H1 (cell line): Measurements from ENCODE around the gene LRRIQ4. TPM values are rescaled to one million over a fixed set of nuclear protein-coding genes. Genes with fewer than 3 reads are reported as not detected.

Source experiments
- CTCF ChIA-PET: fragments of 300-600 bp; sonication (Branson Sonifier 250); formaldehyde crosslinking; loops from one replicate; lab custom pipeline; 2021; ENCODE audit not compliant: partially characterized antibody; lab: Charles Lee
- POLR2A ChIA-PET: fragments of 300-600 bp; sonication (Branson Sonifier 250); formaldehyde crosslinking; loops from one replicate; lab custom pipeline; 2021; ENCODE audit warnings: inconsistent platforms; ENCODE audit not compliant: partially characterized antibody; lab: Charles Lee
- DNase-seq, 2 experiments: peaks; one replicate each; pipeline versions ENCODE4 v3.0.0 to v3.0.0-alpha.2; 2010 to 2022; ENCODE audit warnings: low spot score in 2 of 2, low read depth in 1 of 2, mixed read lengths in 1 of 2
- FAIRE-seq: peaks from 2 replicates; lab custom pipeline; 2011; peaks lifted over from hg19 to GRCh38; lab: Jason Lieb, UNC
- H2AFZ ChIP-seq: 2 replicates; pipeline ENCODE4 v1.8.1; 2012; ENCODE audit warnings: low read length, inconsistent platforms
- H2AK5ac ChIP-seq: 2 replicates; pipeline ENCODE4 v1.6.1; 2013; ENCODE audit warnings: low read depth, low read length
- H2BK120ac ChIP-seq: replicated peaks from 2 replicates; pipeline ENCODE3; 2013; ENCODE audit warnings: low read depth, low read length, inconsistent platforms
- H2BK12ac ChIP-seq: 2 replicates; pipeline ENCODE4 v1.6.1; 2013; ENCODE audit warnings: low read depth, low read length
- H2BK15ac ChIP-seq: 2 replicates; pipeline ENCODE4 v1.6.1; 2013; ENCODE audit warnings: low read length
- H2BK20ac ChIP-seq: 2 replicates; pipeline ENCODE4 v1.6.1; 2013; ENCODE audit warnings: low read length
- H2BK5ac ChIP-seq: 2 replicates; pipeline ENCODE4 v1.6.1; 2013; ENCODE audit warnings: low read depth, low read length
- H3K14ac ChIP-seq: 2 replicates; pipeline ENCODE4 v1.6.1; 2013; ENCODE audit warnings: inconsistent platforms; ENCODE audit not compliant: insufficient read length
- H3K18ac ChIP-seq: 2 replicates; pipeline ENCODE4 v1.6.1; 2013; ENCODE audit warnings: low read length; ENCODE audit errors: extremely low read depth
- H3K23ac ChIP-seq: 2 replicates; pipeline ENCODE4 v1.6.1; 2013; ENCODE audit warnings: inconsistent platforms; ENCODE audit not compliant: insufficient read length
- H3K23me2 ChIP-seq: 2 replicates; pipeline ENCODE4 v1.6.1; 2013; ENCODE audit warnings: low read depth, low read length
- H3K27ac ChIP-seq: 2 replicates; pipeline ENCODE4 v1.6.1; 2011; ENCODE audit warnings: low read depth, low read length, inconsistent platforms
- H3K27me3 ChIP-seq, 4 experiments: replicated peaks in 1 of 4; 1 replicate in 1 of 4; 2 replicates in 3 of 4; pipeline versions ENCODE4 v1.6.1 to v1.8.1; 2011 to 2013; ENCODE audit warnings: low read length in 3 of 4, mild to moderate bottlenecking in 3 of 4, inconsistent platforms in 2 of 4, mixed read lengths in 2 of 4, moderate library complexity in 1 of 4; ENCODE audit not compliant: control insufficient read depth in 3 of 4, insufficient read depth in 3 of 4; ENCODE audit errors: extremely low read depth in 1 of 4
- H3K36me3 ChIP-seq, 4 experiments: 2 replicates each; pipeline versions ENCODE4 v1.6.1 to v1.8.1; 2011 to 2013; ENCODE audit warnings: mild to moderate bottlenecking in 4 of 4, low read length in 3 of 4, moderate library complexity in 2 of 4, control low read depth in 1 of 4, inconsistent platforms in 1 of 4; ENCODE audit not compliant: insufficient read depth in 4 of 4, control insufficient read depth in 2 of 4
- H3K4ac ChIP-seq: replicated peaks from 2 replicates; pipeline ENCODE3; 2013; ENCODE audit warnings: low read length, low read depth, mixed read lengths, inconsistent platforms; ENCODE audit not compliant: insufficient read length
- H3K4me1 ChIP-seq, 4 experiments: replicated peaks in 1 of 4; 1 replicate in 1 of 4; 2 replicates in 3 of 4; pipeline versions ENCODE4 v1.6.1 to v1.8.1; 2011 to 2013; ENCODE audit warnings: low read length in 3 of 4, inconsistent platforms in 2 of 4, mixed read lengths in 1 of 4; ENCODE audit not compliant: insufficient read depth in 4 of 4, control insufficient read depth in 3 of 4
- H3K4me2 ChIP-seq, 2 experiments: 2 replicates each; pipeline versions ENCODE4 v1.6.1 to v1.8.1; 2011 to 2013; ENCODE audit warnings: low read depth in 2 of 2, low read length in 2 of 2, control low read depth in 1 of 2, inconsistent platforms in 1 of 2, mild to moderate bottlenecking in 1 of 2; ENCODE audit not compliant: insufficient read depth in 1 of 2
- H3K4me3 ChIP-seq, 4 experiments: fragments of 200-600, 300-600 bp in 1 of 4; sonication (generic), shearing (Covaris generic), sonication (Bioruptor Twin) in 1 of 4; 2 replicates each; pipeline versions ENCODE4 v1.5.1 to v1.8.1; 2011 to 2016; ENCODE audit warnings: low read length in 4 of 4, low read depth in 3 of 4, control low read depth in 2 of 4, inconsistent platforms in 2 of 4, mild to moderate bottlenecking in 2 of 4, mixed read lengths in 1 of 4, moderate library complexity in 1 of 4; ENCODE audit not compliant: insufficient read depth in 2 of 4; ENCODE audit errors: extremely low read depth in 1 of 4
- H3K56ac ChIP-seq: replicated peaks from 2 replicates; pipeline ENCODE3; 2013; ENCODE audit warnings: low read depth, mild to moderate bottlenecking, mixed read lengths, low read length, inconsistent platforms; ENCODE audit not compliant: insufficient read length
- H3K79me1 ChIP-seq: 2 replicates; pipeline ENCODE4 v1.6.1; 2013; ENCODE audit warnings: low read depth, low read length, control low read depth
- H3K79me2 ChIP-seq, 2 experiments: 2 replicates each; pipeline versions ENCODE4 v1.6.1 to v1.8.1; 2012 to 2013; ENCODE audit warnings: low read length in 2 of 2, mild to moderate bottlenecking in 2 of 2, inconsistent platforms in 1 of 2; ENCODE audit not compliant: insufficient read depth in 2 of 2, control insufficient read depth in 1 of 2
- H3K9ac ChIP-seq, 4 experiments: replicated peaks in 1 of 4; 1 replicate in 1 of 4; 2 replicates in 3 of 4; pipeline versions ENCODE4 v1.6.1 to v1.8.1; 2011 to 2013; ENCODE audit warnings: low read depth in 3 of 4, low read length in 3 of 4, control low read depth in 2 of 4, mild to moderate bottlenecking in 2 of 4, moderate library complexity in 2 of 4, inconsistent platforms in 1 of 4; ENCODE audit errors: extremely low read depth in 1 of 4
- H3K9me3 ChIP-seq, 2 experiments: 2 replicates each; pipeline versions ENCODE4 v1.6.1 to v1.8.1; 2012 to 2013; ENCODE audit warnings: mild to moderate bottlenecking in 2 of 2, moderate library complexity in 2 of 2, control low read depth in 1 of 2, inconsistent platforms in 1 of 2, low read depth in 1 of 2, low read length in 1 of 2, mixed read lengths in 1 of 2; ENCODE audit not compliant: insufficient read depth in 2 of 2
- H4K20me1 ChIP-seq, 2 experiments: replicated peaks in 1 of 2; 2 replicates each; pipeline versions ENCODE3 to v1.8.1; 2011 to 2013; ENCODE audit warnings: inconsistent platforms in 2 of 2, low read length in 2 of 2, mild to moderate bottlenecking in 1 of 2; ENCODE audit not compliant: insufficient read depth in 2 of 2, control insufficient read depth in 1 of 2
- H4K5ac ChIP-seq: 2 replicates; pipeline ENCODE4 v1.6.1; 2013; ENCODE audit warnings: low read length, low read depth, mixed read lengths, inconsistent platforms; ENCODE audit not compliant: insufficient read length
- H4K8ac ChIP-seq: 2 replicates; pipeline ENCODE4 v1.8.0; 2013; ENCODE audit warnings: mild to moderate bottlenecking, moderate library complexity, low read length, inconsistent platforms; ENCODE audit not compliant: insufficient read depth; ENCODE audit errors: extremely low read depth
- H4K91ac ChIP-seq: replicated peaks from 2 replicates; pipeline ENCODE3; 2013; ENCODE audit warnings: low read length, mixed read lengths, inconsistent platforms; ENCODE audit not compliant: insufficient read length
- CBX8 ChIP-seq: fragments of 300-800, 300-1000 bp; sonication (generic); IDR thresholded peaks from 2 replicates; pipeline ENCODE4 v1.7.1; 2016; ENCODE audit warnings: low read depth, low read length, borderline replicate concordance
- JUN ChIP-seq: IDR thresholded peaks from 2 replicates; pipeline ENCODE4 v1.6.1; 2011; ENCODE audit warnings: low read depth, mild to moderate bottlenecking, improper control_type of control experiment, low read length
- KDM5A ChIP-seq: fragments of 200-600 bp; IDR thresholded peaks from 2 replicates; pipeline ENCODE4 v1.7.1; 2012; ENCODE audit warnings: mild to moderate bottlenecking, low read length, inconsistent platforms, mixed read lengths
- POLR2AphosphoS5 ChIP-seq: IDR thresholded peaks from 2 replicates; pipeline ENCODE4 v1.6.1; 2011; ENCODE audit warnings: low read depth, low read length
- SIX5 ChIP-seq: IDR thresholded peaks from 2 replicates; pipeline ENCODE4 v1.6.1; 2011; ENCODE audit warnings: mild to moderate bottlenecking, low read depth, low read length
- SRF ChIP-seq: IDR thresholded peaks from 2 replicates; pipeline ENCODE4 v1.6.1; 2011; ENCODE audit warnings: mild to moderate bottlenecking, low read depth, low read length, moderate library complexity
- WGBS, 2 experiments: shearing (Covaris generic) in 1 of 2; methylation state at CpG; one replicate each; pipeline versions ENCODE4 v1.1.6 to v1.1.7; 2013 to 2015; ENCODE audit warnings: low lambda C conversion rate in 2 of 2, mixed read lengths in 2 of 2, inconsistent platforms in 1 of 2, low coverage in 1 of 2, missing lambda C conversion rate in 1 of 2; ENCODE audit not compliant: insufficient replicate concordance in 2 of 2, insufficient coverage in 1 of 2, insufficient read length in 1 of 2; ENCODE audit errors: extremely low coverage in 1 of 2, missing lambda C conversion rate in 1 of 2; 5-methylcytosine and 5-hydroxymethylcytosine counted together
- polyA plus RNA-seq, 7 experiments: library from polyadenylated mRNA; depleted of rRNA in 3 of 7; stranded (reverse) in 5 of 7; unstranded in 2 of 7; fragments of >200 nt in 5 of 7; fragments of 200-250 nt in 2 of 7; gene quantifications; 1 replicate in 5 of 7; 2 replicates in 1 of 7; 4 replicates in 1 of 7; pipeline versions ENCODE4 v1.2.1 to v1.2.3, GENCODE V29; 2011 to 2013; ENCODE audit warnings: missing spikeins in 2 of 7, mixed read lengths in 2 of 7
- total RNA-seq: library from RNA; stranded (reverse); fragmentation: NEBNext Ultra II Directional; extraction: Animal tissue kit (Norgen Biotek cat#: 25700); gene quantifications from 2 replicates; pipeline ENCODE4 v1.2.1, GENCODE V29; 2021
- TF ChIP-seq, protein P1 (sequence below): IDR thresholded peaks from 2 replicates; pipeline ENCODE4 v1.6.1; 2012; ENCODE audit warnings: low read length, inconsistent platforms

The LRRIQ4 gene
- total and polyA plus RNA-seq, 2 of the 8 experiments (the other 6 are each of a cell fraction or from before 2014, with no cell fraction given) = 0.08 TPM; not detected in 1

DNA sequence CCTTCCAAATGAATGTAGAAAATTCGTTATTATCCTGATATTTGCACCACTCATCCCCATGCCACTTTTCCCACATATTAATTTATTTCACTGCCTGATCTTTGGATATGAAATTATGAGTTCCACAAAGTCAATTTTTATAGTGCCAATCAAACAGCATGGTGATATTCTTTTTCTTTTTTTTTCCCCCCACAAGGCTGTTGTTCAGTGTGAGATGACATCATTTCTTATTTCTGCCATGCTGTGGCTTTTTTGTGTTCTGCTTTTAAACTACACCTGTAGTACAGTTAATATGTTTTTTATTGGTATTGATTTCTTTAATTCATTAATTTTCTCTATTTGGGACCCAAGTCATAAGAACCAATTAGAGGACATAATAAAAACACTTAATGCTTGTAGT is 24.9 kb upstream of the LRRIQ4 start:
- Histone ChIP-seq H3K27me3 (no peaks in the 10 kb centered on the region), H3K79me1 (no peaks in the 10 kb centered on the region), H3K9me3 (no peaks in the 10 kb centered on the region), H4K91ac (no peak overlapping the region), H3K4me1 (no peaks in the 10 kb centered on the region), H3K14ac (no peak overlapping the region), H4K20me1 (no peaks in the 10 kb centered on the region), H3K36me3 (peaks cover 0 to 59% (median 22%) of the 10 kb centered on the region in 4 experiments; a peak in 4 of 8 replicates), H4K8ac (no peak overlapping the region), H4K5ac (no peak overlapping the region), H3K9ac (no peak overlapping the region), H2BK5ac (no peak overlapping the region), H3K56ac (no peak overlapping the region), H2BK20ac (no peak overlapping the region), H3K4me3 (no peak overlapping the region), H3K4me2 (no peak overlapping the region), H2AK5ac (no peak overlapping the region), H3K27ac (no peak overlapping the region), H2BK12ac (no peak overlapping the region), H3K23ac (no peak overlapping the region), H3K4ac (no peak overlapping the region), H3K18ac (no peak overlapping the region), H2AFZ (no peak overlapping the region), H2BK15ac (no peak overlapping the region), H2BK120ac (no peak overlapping the region), H3K79me2 (no peaks in the 10 kb centered on the region), H3K23me2 (no peaks in the 10 kb centered on the region)
- no peak for FAIRE-seq
- TF ChIP-seq CBX8 (no peak), POLR2AphosphoS5 (no peak), SIX5 (no peak), KDM5A (no peak), SRF (no peak), JUN (no peak)
- TF ChIP-seq, protein P1, sequence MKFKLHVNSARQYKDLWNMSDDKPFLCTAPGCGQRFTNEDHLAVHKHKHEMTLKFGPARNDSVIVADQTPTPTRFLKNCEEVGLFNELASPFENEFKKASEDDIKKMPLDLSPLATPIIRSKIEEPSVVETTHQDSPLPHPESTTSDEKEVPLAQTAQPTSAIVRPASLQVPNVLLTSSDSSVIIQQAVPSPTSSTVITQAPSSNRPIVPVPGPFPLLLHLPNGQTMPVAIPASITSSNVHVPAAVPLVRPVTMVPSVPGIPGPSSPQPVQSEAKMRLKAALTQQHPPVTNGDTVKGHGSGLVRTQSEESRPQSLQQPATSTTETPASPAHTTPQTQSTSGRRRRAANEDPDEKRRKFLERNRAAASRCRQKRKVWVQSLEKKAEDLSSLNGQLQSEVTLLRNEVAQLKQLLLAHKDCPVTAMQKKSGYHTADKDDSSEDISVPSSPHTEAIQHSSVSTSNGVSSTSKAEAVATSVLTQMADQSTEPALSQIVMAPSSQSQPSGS = no peak
- WGBS, 2 experiments = 80% methylated on average over 1 of the region's 1 CpG; no CpG with 5 or more reads in 1 of the 2 experiments
- no peak for DNase-seq
- ChIA-PET CTCF (no interaction called here), POLR2A (no interaction called here)
